Activated B cell treated with CpG ODN at 0.5 μM for 24 hours (primary cell): ENCODE results near the gene CCDC38. TPM values are rescaled to one million over a fixed set of nuclear protein-coding genes. Genes with fewer than 3 reads are reported as not detected.

Experiments
- ATAC-seq: fragments of 200-7000 bp; cut with Tn5 transposase; one replicate; pipeline ENCODE4 v1.10.0; 2021; ENCODE audit warnings: low read depth, mild to moderate bottlenecking, moderate library complexity
- CTCF ChIA-PET: fragments of 350-600 bp; sonication (Branson Sonifier 250); formaldehyde crosslinking; loops from one replicate; lab custom pipeline; 2021; ENCODE audit warnings: antibody characterized with exemption; lab: Charles Lee
- POLR2A ChIA-PET: fragments of 350-600 bp; sonication (Branson Sonifier 250); formaldehyde crosslinking; loops from one replicate; lab custom pipeline; 2021; ENCODE audit warnings: antibody characterized with exemption; lab: Charles Lee
- DNase-seq: peaks from one replicate; pipeline ENCODE4 v3.0.0; 2022
- H3K27ac Mint-ChIP-seq: one replicate; pipeline ENCODE4 v1.8.0; 2020; ENCODE audit warnings: mixed read lengths
- H3K27me3 Mint-ChIP-seq: one replicate; pipeline ENCODE4 v1.8.0; 2021; ENCODE audit warnings: mixed read lengths
- H3K36me3 Mint-ChIP-seq: one replicate; pipeline ENCODE4 v1.8.0; 2021; ENCODE audit warnings: low read depth, mixed read lengths
- H3K4me1 Mint-ChIP-seq: one replicate; pipeline ENCODE4 v1.8.0; 2021; ENCODE audit warnings: mixed read lengths
- H3K4me3 Mint-ChIP-seq: one replicate; pipeline ENCODE4 v1.8.0; 2020; ENCODE audit warnings: mild to moderate bottlenecking, mixed read lengths
- H3K9me3 Mint-ChIP-seq: one replicate; pipeline ENCODE4 v1.8.0; 2020; ENCODE audit warnings: mixed read lengths
- CTCF ChIP-seq: fragments of 200-600 bp; IDR thresholded peaks from one replicate; pipeline ENCODE4 v1.8.0; 2022; ENCODE audit warnings: antibody characterized with exemption, mild to moderate bottlenecking
- intact Hi-C: fragments of 100-400 bp; cut with micrococcal nuclease; formaldehyde crosslinking; loops from one replicate; pipeline ENCODE4 v1.15.1; 2024
- total RNA-seq: library from RNA; stranded (reverse); gene quantifications from 2 replicates; pipeline ENCODE4 v1.2.3, GENCODE V29; 2022

CCDC38 gene
- total RNA-seq, 1 donor from 2014 or later = 0.09 TPM

DNA sequence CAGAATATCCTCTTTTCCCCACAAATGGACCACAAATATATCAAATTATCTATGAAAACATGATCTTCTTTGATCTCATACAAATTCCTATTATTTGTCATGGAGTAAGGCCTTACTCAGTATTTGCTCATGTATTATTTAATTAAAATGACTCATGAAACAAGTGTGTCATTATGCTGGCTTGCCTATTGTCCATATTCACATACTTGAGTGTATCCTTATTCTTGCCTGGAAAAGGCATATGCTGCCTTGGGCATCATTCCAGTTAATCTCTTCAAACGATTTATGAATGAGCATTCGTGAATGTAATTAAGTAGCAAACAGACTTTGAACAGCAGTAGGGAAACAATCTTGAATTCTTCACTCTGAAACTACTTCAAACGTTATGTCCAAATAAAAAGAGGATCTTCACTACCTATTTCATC is 106.2 kb downstream of the CCDC38 start:
- ATAC-seq (no peak), DNase-seq (no peak)
- Mint-ChIP-seq H3K4me3 (no peak overlapping the region), H3K27me3 (peaks cover 32% of the 10 kb centered on the region), H3K27ac (no peak overlapping the region), H3K9me3 (no peaks in the 10 kb centered on the region), H3K4me1 (peaks cover 2% of the 10 kb centered on the region), H3K36me3 (no peaks in the 10 kb centered on the region)
- ChIA-PET POLR2A (no interaction called here), CTCF (no interaction called here)
- no peak for TF ChIP-seq CTCF
- intact Hi-C loops = no loop called here

GRCh38 chr12:95834572-95834971 is 107.8 kb downstream of the CCDC38 start:
- CTCF ChIA-PET = no interaction called here
- intact Hi-C loops = no loop called here
- POLR2A ChIA-PET = no interaction called here

GRCh38 chr12:95830335-95831089 is 111.9 kb downstream of the CCDC38 start:
- Mint-ChIP-seq H3K27ac (no peak overlapping the region), H3K36me3 (no peaks in the 10 kb centered on the region), H3K27me3 (peaks cover 32% of the 10 kb centered on the region), H3K4me1 (no peaks in the 10 kb centered on the region), H3K9me3 (no peaks in the 10 kb centered on the region), H3K4me3 (no peak overlapping the region)
- intact Hi-C loops = no loop called here
- POLR2A ChIA-PET = no interaction called here
- TF ChIP-seq CTCF = no peak
- CTCF ChIA-PET = no interaction called here
- DNase-seq (no peak), ATAC-seq (no peak)

More at GRCh38 chr12:95834572-95834971, 107.8 kb downstream of the CCDC38 start:
- no peak for DNase-seq
- H3K4me1 Mint-ChIP-seq = peaks cover 2% of the 10 kb centered on the region
- TF ChIP-seq CTCF = no peak
- no peak for ATAC-seq
- H3K27ac Mint-ChIP-seq = no peak overlapping the region
- H3K36me3 Mint-ChIP-seq = no peaks in the 10 kb centered on the region
- no peaks in the 10 kb centered on the region for H3K9me3 Mint-ChIP-seq
- peaks cover 40% of the 10 kb centered on the region for H3K27me3 Mint-ChIP-seq
- no peak overlapping the region for H3K4me3 Mint-ChIP-seq

DNA sequence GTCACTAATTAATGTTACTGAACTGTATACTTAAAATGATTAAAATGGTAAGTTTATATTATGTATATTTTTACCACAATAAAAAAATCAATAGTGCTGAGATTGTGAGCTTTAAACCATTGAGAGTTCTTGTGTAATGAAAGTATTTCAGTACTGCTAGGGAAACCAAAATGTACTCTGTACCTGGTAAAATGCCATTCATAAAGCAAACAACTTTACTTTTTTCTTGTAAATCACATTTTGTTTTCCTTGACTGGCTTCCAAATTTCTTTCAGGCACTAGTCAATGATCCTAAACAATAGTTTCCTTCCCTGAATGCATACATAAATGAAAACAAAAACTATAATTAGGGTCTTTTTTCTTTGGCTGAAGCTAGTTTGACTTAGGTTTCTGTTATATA is 113.0 kb downstream of the CCDC38 start:
- H3K27ac Mint-ChIP-seq = no peak overlapping the region
- ATAC-seq (no peak), DNase-seq (no peak)
- no peaks in the 10 kb centered on the region for H3K4me1 Mint-ChIP-seq
- H3K27me3 Mint-ChIP-seq = peaks cover 29% of the 10 kb centered on the region
- CTCF ChIA-PET = no interaction called here
- no peak overlapping the region for H3K4me3 Mint-ChIP-seq
- intact Hi-C loops = no loop called here
- no peaks in the 10 kb centered on the region for H3K36me3 Mint-ChIP-seq
- POLR2A ChIA-PET = no interaction called here
- H3K9me3 Mint-ChIP-seq = no peaks in the 10 kb centered on the region
- TF ChIP-seq CTCF = no peak

- peaks cover 17% of the 10 kb centered on the region for H3K27me3 Mint-ChIP-seq
- intact Hi-C loops = no loop called here
Measured at GRCh38 chr12:95820096-95820703, 122.2 kb downstream of the CCDC38 start.

More at GRCh38 chr12:95820096-95820703, 122.2 kb downstream of the CCDC38 start:
- H3K9me3 Mint-ChIP-seq = no peaks in the 10 kb centered on the region
- DNase-seq (no peak), ATAC-seq (no peak)
- no peaks in the 10 kb centered on the region for H3K4me1 Mint-ChIP-seq
- H3K36me3 Mint-ChIP-seq = no peaks in the 10 kb centered on the region
- ChIA-PET POLR2A (no interaction called here), CTCF (no interaction called here)
- H3K4me3 Mint-ChIP-seq = no peak overlapping the region
- TF ChIP-seq CTCF = no peak
- no peak overlapping the region for H3K27ac Mint-ChIP-seq
